ENCODE data around the gene OSBP2. TPM values are rescaled to one million over a fixed set of nuclear protein-coding genes. Genes with fewer than 3 reads are reported as not detected.

The OSBP2 gene
- total and polyA plus RNA-seq, 12 donors: 0.84 to 20.1 (median 13.2) TPM

DNA sequence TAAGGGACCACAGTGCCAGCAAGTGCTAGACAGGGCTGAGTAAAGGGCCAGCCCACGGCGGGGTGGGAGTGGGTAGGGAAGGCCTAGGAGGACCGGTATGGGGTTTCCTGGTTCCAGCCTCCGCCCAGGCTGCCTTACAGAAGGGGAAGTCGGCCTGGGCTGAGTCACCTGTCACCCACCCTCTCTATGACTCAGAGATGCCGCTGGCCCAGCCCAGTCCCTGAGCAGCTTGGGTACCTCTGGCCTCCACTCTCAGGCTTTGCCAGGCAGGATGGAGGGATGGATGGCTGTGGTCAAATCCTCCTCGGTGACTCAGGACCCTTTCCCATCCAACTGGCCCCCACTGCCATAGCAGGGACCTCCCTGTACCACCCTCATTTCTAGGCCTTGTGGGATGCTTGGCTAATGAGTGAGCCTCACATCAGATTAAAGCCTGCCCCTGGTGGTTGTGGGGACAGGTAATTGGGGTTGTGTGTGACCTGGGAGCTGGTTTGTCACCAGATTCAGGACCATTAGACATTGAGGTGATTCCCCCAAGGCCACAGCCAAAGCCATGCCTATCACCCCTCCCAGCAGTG is 45.2 kb upstream of the OSBP2 start:
- no peak for DNase-seq
- TF ChIP-seq, protein P1, sequence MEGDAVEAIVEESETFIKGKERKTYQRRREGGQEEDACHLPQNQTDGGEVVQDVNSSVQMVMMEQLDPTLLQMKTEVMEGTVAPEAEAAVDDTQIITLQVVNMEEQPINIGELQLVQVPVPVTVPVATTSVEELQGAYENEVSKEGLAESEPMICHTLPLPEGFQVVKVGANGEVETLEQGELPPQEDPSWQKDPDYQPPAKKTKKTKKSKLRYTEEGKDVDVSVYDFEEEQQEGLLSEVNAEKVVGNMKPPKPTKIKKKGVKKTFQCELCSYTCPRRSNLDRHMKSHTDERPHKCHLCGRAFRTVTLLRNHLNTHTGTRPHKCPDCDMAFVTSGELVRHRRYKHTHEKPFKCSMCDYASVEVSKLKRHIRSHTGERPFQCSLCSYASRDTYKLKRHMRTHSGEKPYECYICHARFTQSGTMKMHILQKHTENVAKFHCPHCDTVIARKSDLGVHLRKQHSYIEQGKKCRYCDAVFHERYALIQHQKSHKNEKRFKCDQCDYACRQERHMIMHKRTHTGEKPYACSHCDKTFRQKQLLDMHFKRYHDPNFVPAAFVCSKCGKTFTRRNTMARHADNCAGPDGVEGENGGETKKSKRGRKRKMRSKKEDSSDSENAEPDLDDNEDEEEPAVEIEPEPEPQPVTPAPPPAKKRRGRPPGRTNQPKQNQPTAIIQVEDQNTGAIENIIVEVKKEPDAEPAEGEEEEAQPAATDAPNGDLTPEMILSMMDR (IDR thresholded peaks at IDR 0.05): no peak
- peak in 6 of 8 donors; percentile 67 to 90 (median 86) for ATAC-seq
- no peaks in the 10 kb centered on the region for H3K9me3 ChIP-seq
- 57 to 74% methylated on average over 5 to 7 of the region's 7 CpGs for WGBS, 2 donors
- H3K4me3 ChIP-seq: no peak overlapping the region
- H3K4me1 ChIP-seq: peaks cover 0 to 17% (median under 1%) of the 10 kb centered on the region in 9 donors
- intact Hi-C loops (cut with DNase I): loop anchor here in 1 of 10 donors (10.0 kb wide), 1 partner anchor 255 kb away; no protein-coding TSS in a partner anchor
- peak overlapping the region in 1 of 10 donors; percentile 22 for H3K27ac ChIP-seq
- H3K36me3 ChIP-seq: peaks cover 0 to 13% (median 0%) of the 10 kb centered on the region in 9 donors
- no peaks in the 10 kb centered on the region for H3K27me3 ChIP-seq

DNA sequence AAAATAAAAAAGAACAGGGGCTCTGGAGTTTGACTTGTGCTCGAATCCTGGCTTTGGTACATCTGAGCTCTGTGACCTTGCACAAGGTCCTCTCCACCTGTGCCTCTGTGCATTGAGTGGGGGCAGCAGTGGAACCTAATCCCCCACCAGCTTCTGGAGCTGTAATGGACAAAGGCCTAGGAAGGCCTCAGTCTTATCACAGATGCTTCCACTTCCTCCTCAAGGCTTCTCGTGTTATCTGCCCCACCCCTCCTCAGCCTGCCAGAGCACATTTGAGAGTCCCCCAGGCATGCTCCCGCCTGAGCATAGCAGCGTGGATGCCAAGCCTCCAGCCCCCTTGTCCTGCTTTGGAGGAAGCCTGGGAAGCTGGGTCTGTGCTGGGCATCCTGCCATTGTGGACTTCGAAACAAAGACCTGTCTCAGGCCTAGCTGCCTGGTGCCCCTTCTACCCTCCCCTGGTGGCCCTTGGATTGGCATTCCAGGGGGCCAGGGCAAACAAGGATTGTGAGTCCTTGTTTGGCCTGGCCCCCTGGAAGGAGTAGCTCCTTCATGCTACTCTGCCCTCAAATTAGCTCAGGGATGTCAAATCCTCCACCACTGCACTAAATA is 44.1 kb upstream of the OSBP2 start:
- 53% methylated on average over 5 of the region's 5 CpGs for WGBS, 2 donors
- H3K9me3 ChIP-seq: no peaks in the 10 kb centered on the region
- H3K27me3 ChIP-seq: no peaks in the 10 kb centered on the region
- peaks cover 0 to 17% (median 0%) of the 10 kb centered on the region in 9 donors for H3K4me1 ChIP-seq
- intact Hi-C loops (cut with DNase I): no loop called here
- DNase-seq (no peak), ATAC-seq (peak in 2 of 8 donors; percentile 18 to 33)
- no peak overlapping the region for H3K4me3 ChIP-seq
- peaks cover 0 to 13% (median 0%) of the 10 kb centered on the region in 9 donors for H3K36me3 ChIP-seq
- TF ChIP-seq, protein P1 (IDR thresholded peaks at IDR 0.05): no peak
- no peak overlapping the region for H3K27ac ChIP-seq

DNA sequence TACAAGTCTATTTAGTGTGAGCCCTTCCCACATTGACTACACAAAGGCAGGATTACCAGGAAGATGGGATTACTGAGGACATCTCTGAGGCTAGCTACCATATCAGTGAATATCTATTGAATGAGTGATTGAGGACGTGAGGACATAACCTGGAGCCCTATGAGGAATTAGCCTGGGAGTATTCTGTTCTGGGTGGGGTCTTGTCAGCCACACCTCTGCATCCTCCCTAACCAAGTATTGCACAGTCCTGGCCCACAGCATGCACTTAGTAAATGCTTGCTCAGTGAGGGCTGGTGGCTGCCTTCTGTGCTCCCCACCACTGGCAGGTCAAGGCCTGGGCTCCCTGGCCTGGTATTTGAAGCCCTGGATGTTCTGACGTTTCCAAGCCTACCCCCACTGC is 41.8 kb upstream of the OSBP2 start:
- Histone ChIP-seq H3K27ac (no peak overlapping the region), H3K27me3 (no peaks in the 10 kb centered on the region)

DNA sequence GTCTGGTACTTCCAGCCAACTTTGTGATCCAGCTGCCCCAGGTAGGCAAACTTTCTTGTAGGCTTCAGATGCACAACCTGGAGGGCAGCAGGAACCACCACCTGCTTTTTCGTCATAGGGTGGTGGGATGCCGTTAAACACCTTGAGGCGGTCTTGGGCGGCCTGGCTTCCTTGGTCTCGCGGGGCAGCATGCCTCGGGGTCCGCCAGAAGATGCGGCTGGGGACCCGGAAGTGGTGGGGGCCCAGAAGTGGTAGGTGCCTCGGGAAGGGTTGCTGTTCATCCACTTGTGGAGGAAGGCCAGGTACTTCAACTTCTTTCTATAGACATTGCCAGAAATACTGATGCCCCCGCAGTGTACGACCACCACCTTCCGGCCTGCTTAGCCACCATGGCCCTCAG is 40.3 kb upstream of the OSBP2 start:
- no peaks in the 10 kb centered on the region for H3K9me3 ChIP-seq
- TF ChIP-seq, protein P1 (IDR thresholded peaks at IDR 0.05): no peak
- no peak overlapping the region for H3K27ac ChIP-seq
- peaks cover 0 to 10% (median 0%) of the 10 kb centered on the region in 9 donors for H3K4me1 ChIP-seq
- DNase-seq (no peak), ATAC-seq (no peak)
- 96 to 97% methylated on average over 14 of the region's 14 CpGs for WGBS, 2 donors
- no peak overlapping the region for H3K4me3 ChIP-seq
- intact Hi-C loops (cut with DNase I): no loop called here
- H3K36me3 ChIP-seq: peaks cover 0 to 8% (median 0%) of the 10 kb centered on the region in 9 donors
- H3K27me3 ChIP-seq: no peaks in the 10 kb centered on the region

More for the DNA sequence above, 41.8 kb upstream of the OSBP2 start:
- no peak overlapping the region for H3K4me3 ChIP-seq
- H3K9me3 ChIP-seq: no peaks in the 10 kb centered on the region
- H3K36me3 ChIP-seq: peaks cover 0 to 2% (median 0%) of the 10 kb centered on the region in 9 donors
- no peak for DNase-seq
- peaks cover 0 to 17% (median 0%) of the 10 kb centered on the region in 9 donors for H3K4me1 ChIP-seq
- 84 to 86% methylated on average over 2 of the region's 2 CpGs for WGBS, 2 donors
- TF ChIP-seq, protein P1 (IDR thresholded peaks at IDR 0.05): no peak
- no peak for ATAC-seq
- intact Hi-C loops (cut with DNase I): no loop called here
